Progenitor cell of endocrine pancreas (in vitro differentiated cells): ENCODE data around the gene ZNF497. TPM values are rescaled to one million over a fixed set of nuclear protein-coding genes. Genes with fewer than 3 reads are reported as not detected.
"Not testable (repeated sequence)": the region's sequence is repeated elsewhere in the genome, so short reads cannot be mapped to it uniquely, and the experiment has no call there.

Source experiments
- DNase-seq: peaks from one replicate; pipeline ENCODE4 v3.0.0; 2021; ENCODE audit warnings: low spot score; ENCODE audit not compliant: unreplicated experiment
- H3K27ac Mint-ChIP-seq: 2 replicates; pipeline ENCODE4 v1.8.0; 2021; ENCODE audit warnings: mild to moderate bottlenecking, moderate library complexity, mixed read lengths
- H3K27me3 Mint-ChIP-seq: 2 replicates; pipeline ENCODE4 v1.8.0; 2021; ENCODE audit warnings: mixed read lengths
- H3K36me3 Mint-ChIP-seq: 2 replicates; pipeline ENCODE4 v1.8.0; 2022; ENCODE audit warnings: mixed read lengths; ENCODE audit not compliant: insufficient read depth
- H3K4me1 Mint-ChIP-seq: 2 replicates; pipeline ENCODE4 v1.8.0; 2021; ENCODE audit warnings: low read depth, mixed read lengths
- H3K4me3 Mint-ChIP-seq: 2 replicates; pipeline ENCODE4 v1.8.0; 2021; ENCODE audit warnings: low read depth, mild to moderate bottlenecking, moderate library complexity, mixed read lengths
- H3K9me3 Mint-ChIP-seq: 2 replicates; pipeline ENCODE4 v1.8.0; 2021; ENCODE audit warnings: low read depth, mixed read lengths
- CTCF ChIP-seq: fragments of 200-600 bp; sonication (generic); IDR thresholded peaks from one replicate; pipeline ENCODE4 v1.5.0; 2021; ENCODE audit warnings: antibody characterized with exemption, mild to moderate bottlenecking; ENCODE audit not compliant: unreplicated experiment
- total RNA-seq: library from RNA; stranded (reverse); gene quantifications from 2 replicates; pipeline ENCODE4 v1.2.1, GENCODE V29; 2021

The ZNF497 gene
- total RNA-seq, 1 donor from 2014 or later = 13.4 TPM

DNA sequence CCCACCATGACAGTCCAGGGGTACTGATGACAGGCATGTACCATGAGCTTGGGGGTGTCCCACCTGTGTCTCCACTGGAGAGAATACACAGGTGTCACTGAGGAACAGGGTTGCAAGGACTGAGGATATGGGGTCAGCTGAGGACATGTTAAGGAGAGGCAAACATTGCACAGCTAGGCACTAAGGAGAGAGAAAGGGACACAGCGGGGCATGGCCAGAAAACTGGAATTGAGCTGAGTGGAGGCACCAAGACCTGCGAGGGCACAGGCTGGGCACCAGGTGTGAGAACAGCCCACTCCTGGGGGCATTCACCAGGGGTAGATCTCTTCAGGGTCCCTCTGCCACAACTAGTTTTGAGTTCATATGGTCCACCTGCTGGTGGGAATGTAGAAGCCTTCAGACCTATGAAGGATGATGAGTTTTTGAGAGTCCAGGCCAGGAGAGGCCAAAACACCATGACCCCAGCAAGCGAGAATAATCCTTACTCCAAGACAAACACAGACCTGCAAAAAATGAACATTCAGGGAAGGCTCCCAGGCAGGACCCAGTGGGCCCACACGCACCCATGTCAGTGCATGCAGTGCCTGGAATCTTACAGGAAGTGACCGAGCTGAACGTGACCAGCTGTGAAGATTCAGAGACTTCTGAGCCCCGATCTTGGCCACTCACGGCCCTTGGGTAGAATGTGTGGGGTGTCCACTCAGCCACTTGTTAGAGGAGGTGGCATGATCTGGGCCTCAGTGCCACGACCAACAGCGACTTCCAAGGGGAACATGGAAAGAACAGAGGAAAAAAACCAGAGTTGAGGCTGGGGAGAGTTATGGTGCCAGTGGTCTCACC, 44.5 kb upstream of the ZNF497 start:
- Mint-ChIP-seq H3K9me3 (no peaks in the 10 kb centered on the region), H3K36me3 (no peaks in the 10 kb centered on the region), H3K27me3 (no peaks in the 10 kb centered on the region), H3K4me3 (peak overlapping the region; percentile 82), H3K4me1 (peaks cover 25% of the 10 kb centered on the region), H3K27ac (peak overlapping the region; percentile 97)
- DNase-seq = no peak
- peak; percentile 53 for TF ChIP-seq CTCF

- not testable (repeated sequence) for DNase-seq, H3K9me3 Mint-ChIP-seq, H3K36me3 Mint-ChIP-seq, H3K27ac Mint-ChIP-seq, H3K27me3 Mint-ChIP-seq, H3K4me3 Mint-ChIP-seq
- H3K4me1 Mint-ChIP-seq = peaks cover 29% of the 10 kb centered on the region
Measured at GRCh38 chr19:58403920-58404478, 41.4 kb upstream of the ZNF497 start.

- H3K4me1 Mint-ChIP-seq = peaks cover 20% of the 10 kb centered on the region
- peak overlapping the region; percentile 20 for H3K27ac Mint-ChIP-seq
- H3K4me3 Mint-ChIP-seq = peak overlapping the region; percentile 87
- TF ChIP-seq CTCF = no peak
- H3K9me3 Mint-ChIP-seq = no peaks in the 10 kb centered on the region
- peaks cover 12% of the 10 kb centered on the region for H3K27me3 Mint-ChIP-seq
- no peak for DNase-seq
- no peaks in the 10 kb centered on the region for H3K36me3 Mint-ChIP-seq
Measured at GRCh38 chr19:58401840-58402421, 39.4 kb upstream of the ZNF497 start.

- no peak for TF ChIP-seq CTCF
- no peaks in the 10 kb centered on the region for H3K36me3 Mint-ChIP-seq
- peak; percentile 98 for DNase-seq
- H3K27ac Mint-ChIP-seq = peak overlapping the region; percentile 95
- no peaks in the 10 kb centered on the region for H3K9me3 Mint-ChIP-seq
- peaks cover 12% of the 10 kb centered on the region for H3K27me3 Mint-ChIP-seq
- peak overlapping the region; percentile 87 for H3K4me3 Mint-ChIP-seq
- H3K4me1 Mint-ChIP-seq = peaks cover 16% of the 10 kb centered on the region
Measured at GRCh38 chr19:58400916-58401839, 38.6 kb upstream of the ZNF497 start.

DNA sequence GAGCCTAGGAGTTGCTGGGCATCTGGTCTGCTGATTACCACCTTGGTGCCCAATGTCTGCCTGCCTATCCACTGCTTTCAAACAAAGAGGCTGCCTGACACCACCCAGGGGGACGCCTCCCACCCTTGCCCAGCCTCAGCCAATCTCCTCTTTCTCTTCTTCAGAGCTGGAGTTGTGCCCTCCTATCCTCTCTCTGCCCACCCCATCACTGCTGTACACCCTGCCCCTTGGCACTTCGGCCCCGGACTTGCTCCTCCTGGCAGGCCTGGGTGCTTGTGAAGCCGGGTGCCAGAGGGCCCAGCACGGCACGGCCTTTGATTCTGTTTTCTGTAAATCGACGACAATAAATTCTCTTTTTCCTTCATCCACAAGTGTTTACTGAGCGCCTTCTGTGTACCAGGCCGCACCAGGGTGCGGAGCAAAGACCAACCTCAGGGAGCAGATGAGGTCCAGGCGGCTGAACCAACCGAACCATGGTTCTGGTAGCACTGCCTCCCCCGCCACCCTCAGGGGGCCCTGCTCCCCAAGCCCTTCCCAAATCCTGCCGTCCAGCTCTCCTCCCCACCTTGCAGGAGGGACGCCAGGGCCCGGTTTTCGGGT, 37.9 kb upstream of the ZNF497 start:
- DNase-seq = no peak
- Mint-ChIP-seq H3K36me3 (peaks cover 2% of the 10 kb centered on the region), H3K27ac (peak overlapping the region; percentile 10), H3K4me3 (peak overlapping the region; percentile 87), H3K4me1 (peaks cover 18% of the 10 kb centered on the region), H3K27me3 (peaks cover 18% of the 10 kb centered on the region), H3K9me3 (no peaks in the 10 kb centered on the region)
- TF ChIP-seq CTCF = no peak
